Stimulated activated naive CD8-positive, alpha-beta T cell treated with anti-CD3 and anti-CD28 coated beads, Interleukin-15, amount 100 ng/mL, for 72 hours (primary cell): Measurements from ENCODE around the gene NUAK2.
"Not testable (repeated sequence)": the region's sequence is repeated elsewhere in the genome, so short reads cannot be mapped to it uniquely, and the experiment has no call there.

Experiments
- ATAC-seq: fragments of 150-1000 bp; cut with Tn5 transposase; 2 replicates; pipeline ENCODE4 v1.10.0; 2021; ENCODE audit warnings: mild to moderate bottlenecking, moderate library complexity
- DNase-seq, 2 donors: peaks; one replicate each; pipeline ENCODE4 v3.0.0; 2021 to 2022
- H3K27ac Mint-ChIP-seq, 2 donors: one replicate each; pipeline ENCODE4 v1.8.0; 2022; ENCODE audit warnings: mild to moderate bottlenecking in 2 of 2, mixed read lengths in 2 of 2, moderate library complexity in 2 of 2
- H3K27me3 Mint-ChIP-seq: one replicate; pipeline ENCODE4 v1.8.0; 2022; ENCODE audit warnings: mixed read lengths
- H3K4me1 Mint-ChIP-seq: one replicate; pipeline ENCODE4 v1.8.0; 2022; ENCODE audit warnings: mild to moderate bottlenecking, mixed read lengths
- H3K4me3 Mint-ChIP-seq, 2 donors: one replicate each; pipeline ENCODE4 v1.8.0; 2022; ENCODE audit warnings: mild to moderate bottlenecking in 2 of 2, mixed read lengths in 2 of 2, moderate library complexity in 1 of 2
- H3K9me3 Mint-ChIP-seq, 2 donors: one replicate each; pipeline ENCODE4 v1.8.0; 2022; ENCODE audit warnings: mixed read lengths in 2 of 2

The NUAK2 gene

GRCh38 chr1:205280666-205281395, 40.7 kb downstream of the NUAK2 start:
- not testable (repeated sequence) for H3K4me3 Mint-ChIP-seq
- peaks cover 77% of the 10 kb centered on the region for H3K4me1 Mint-ChIP-seq
- peaks cover 13% of the 10 kb centered on the region for H3K27me3 Mint-ChIP-seq

GRCh38 chr1:205279986-205280385, 41.6 kb downstream of the NUAK2 start:
- ATAC-seq (peak; percentile 53), DNase-seq (peak in 1 of 2 donors; percentile 41)
- peak overlapping the region in 1 of 2 donors; percentile 29 for H3K4me3 Mint-ChIP-seq
- peaks cover 13% of the 10 kb centered on the region for H3K27me3 Mint-ChIP-seq
- no peak overlapping the region for H3K27ac Mint-ChIP-seq
- no peaks in the 10 kb centered on the region for H3K9me3 Mint-ChIP-seq
- H3K4me1 Mint-ChIP-seq: peaks cover 76% of the 10 kb centered on the region

More at GRCh38 chr1:205280666-205281395, 40.7 kb downstream of the NUAK2 start:
- H3K9me3 Mint-ChIP-seq, DNase-seq, ATAC-seq, H3K27ac Mint-ChIP-seq: not testable (repeated sequence)

GRCh38 chr1:205276689-205277065, 44.9 kb downstream of the NUAK2 start:
- Mint-ChIP-seq H3K4me1 (peaks cover 69% of the 10 kb centered on the region), H3K4me3 (no peak overlapping the region), H3K9me3 (no peaks in the 10 kb centered on the region), H3K27me3 (no peaks in the 10 kb centered on the region), H3K27ac (no peak overlapping the region)
- no peak for DNase-seq
- no peak for ATAC-seq

GRCh38 chr1:205275916-205276688, 45.4 kb downstream of the NUAK2 start:
- no peaks in the 10 kb centered on the region for H3K9me3 Mint-ChIP-seq
- no peak overlapping the region for H3K27ac Mint-ChIP-seq
- H3K27me3 Mint-ChIP-seq: no peaks in the 10 kb centered on the region
- DNase-seq (no peak), ATAC-seq (no peak)
- H3K4me3 Mint-ChIP-seq: no peak overlapping the region
- peaks cover 72% of the 10 kb centered on the region for H3K4me1 Mint-ChIP-seq

- H3K4me1 Mint-ChIP-seq: peaks cover 71% of the 10 kb centered on the region
- H3K27me3 Mint-ChIP-seq: no peaks in the 10 kb centered on the region
- no peak overlapping the region for H3K4me3 Mint-ChIP-seq
- ATAC-seq (no peak), DNase-seq (no peak)
- no peaks in the 10 kb centered on the region for H3K9me3 Mint-ChIP-seq
- H3K27ac Mint-ChIP-seq: no peak overlapping the region
Measured at GRCh38 chr1:205275133-205275532, 46.4 kb downstream of the NUAK2 start.

- Mint-ChIP-seq H3K9me3 (no peaks in the 10 kb centered on the region), H3K27me3 (no peaks in the 10 kb centered on the region), H3K4me3 (peak overlapping the region in 1 of 2 donors; percentile 41), H3K4me1 (peaks cover 61% of the 10 kb centered on the region), H3K27ac (no peak overlapping the region)
- DNase-seq (no peak), ATAC-seq (peak; percentile 42)
Measured at GRCh38 chr1:205274041-205274691, 47.4 kb downstream of the NUAK2 start.

- Mint-ChIP-seq H3K4me1 (peaks cover 55% of the 10 kb centered on the region), H3K27me3 (no peaks in the 10 kb centered on the region), H3K27ac (no peak overlapping the region), H3K4me3 (no peak overlapping the region), H3K9me3 (no peaks in the 10 kb centered on the region)
- peak; percentile 80 to 82 for DNase-seq
- peak; percentile 78 for ATAC-seq
Measured at GRCh38 chr1:205273551-205273982, 48.0 kb downstream of the NUAK2 start.

GRCh38 chr1:205272536-205272935, 49.0 kb downstream of the NUAK2 start:
- Mint-ChIP-seq H3K27ac (no peak overlapping the region), H3K4me1 (peaks cover 45% of the 10 kb centered on the region), H3K27me3 (no peaks in the 10 kb centered on the region), H3K9me3 (no peaks in the 10 kb centered on the region), H3K4me3 (no peak overlapping the region)
- DNase-seq: no peak
- no peak for ATAC-seq

- H3K27ac Mint-ChIP-seq: no peak overlapping the region
- no peaks in the 10 kb centered on the region for H3K27me3 Mint-ChIP-seq
- H3K4me3 Mint-ChIP-seq: no peak overlapping the region
- ATAC-seq: no peak
- no peak for DNase-seq
- no peaks in the 10 kb centered on the region for H3K9me3 Mint-ChIP-seq
- peaks cover 48% of the 10 kb centered on the region for H3K4me1 Mint-ChIP-seq
Measured at GRCh38 chr1:205271745-205272144, 49.8 kb downstream of the NUAK2 start.

GRCh38 chr1:205271277-205271676, 50.3 kb downstream of the NUAK2 start:
- DNase-seq (no peak), ATAC-seq (no peak)
- no peaks in the 10 kb centered on the region for H3K27me3 Mint-ChIP-seq
- H3K9me3 Mint-ChIP-seq: no peaks in the 10 kb centered on the region
- H3K4me3 Mint-ChIP-seq: no peak overlapping the region
- H3K27ac Mint-ChIP-seq: no peak overlapping the region
- H3K4me1 Mint-ChIP-seq: peaks cover 47% of the 10 kb centered on the region

- H3K4me1 Mint-ChIP-seq: peaks cover 44% of the 10 kb centered on the region
- no peaks in the 10 kb centered on the region for H3K9me3 Mint-ChIP-seq
- no peak for ATAC-seq
- H3K4me3 Mint-ChIP-seq: no peak overlapping the region
- peak overlapping the region in 1 of 2 donors; percentile 43 for H3K27ac Mint-ChIP-seq
- H3K27me3 Mint-ChIP-seq: no peaks in the 10 kb centered on the region
- DNase-seq: no peak
Measured at GRCh38 chr1:205270764-205271163, 50.8 kb downstream of the NUAK2 start.

- no peak for ATAC-seq
- H3K27me3 Mint-ChIP-seq: no peaks in the 10 kb centered on the region
- peaks cover 40% of the 10 kb centered on the region for H3K4me1 Mint-ChIP-seq
- DNase-seq: no peak
- no peak overlapping the region for H3K27ac Mint-ChIP-seq
- no peaks in the 10 kb centered on the region for H3K9me3 Mint-ChIP-seq
- H3K4me3 Mint-ChIP-seq: no peak overlapping the region
Measured at GRCh38 chr1:205270271-205270670, 51.3 kb downstream of the NUAK2 start.

- H3K4me3 Mint-ChIP-seq: no peak overlapping the region
- H3K27me3 Mint-ChIP-seq: no peaks in the 10 kb centered on the region
- DNase-seq: no peak
- no peaks in the 10 kb centered on the region for H3K9me3 Mint-ChIP-seq
- peaks cover 34% of the 10 kb centered on the region for H3K4me1 Mint-ChIP-seq
- H3K27ac Mint-ChIP-seq: no peak overlapping the region
- ATAC-seq: no peak
Measured at GRCh38 chr1:205269711-205270110, 51.8 kb downstream of the NUAK2 start.

GRCh38 chr1:205268846-205269680, 52.5 kb downstream of the NUAK2 start:
- Mint-ChIP-seq H3K9me3 (no peaks in the 10 kb centered on the region), H3K27me3 (no peaks in the 10 kb centered on the region), H3K27ac (no peak overlapping the region), H3K4me1 (peaks cover 28% of the 10 kb centered on the region), H3K4me3 (no peak overlapping the region)
- ATAC-seq: no peak
- DNase-seq: no peak

GRCh38 chr1:205267306-205267902, 54.1 kb downstream of the NUAK2 start:
- no peak overlapping the region for H3K27ac Mint-ChIP-seq

More at GRCh38 chr1:205267306-205267902, 54.1 kb downstream of the NUAK2 start:
- Mint-ChIP-seq H3K27me3 (no peaks in the 10 kb centered on the region), H3K9me3 (no peaks in the 10 kb centered on the region), H3K4me3 (no peak overlapping the region), H3K4me1 (peaks cover 27% of the 10 kb centered on the region)
- no peak for ATAC-seq
- no peak for DNase-seq
